ENCODE data around the gene TBXAS1. TPM values are rescaled to one million over a fixed set of nuclear protein-coding genes. Genes with fewer than 3 reads are reported as not detected.

The TBXAS1 gene
- total RNA-seq, 1 experiment from 2014 or later, result 2.3 TPM

DNA sequence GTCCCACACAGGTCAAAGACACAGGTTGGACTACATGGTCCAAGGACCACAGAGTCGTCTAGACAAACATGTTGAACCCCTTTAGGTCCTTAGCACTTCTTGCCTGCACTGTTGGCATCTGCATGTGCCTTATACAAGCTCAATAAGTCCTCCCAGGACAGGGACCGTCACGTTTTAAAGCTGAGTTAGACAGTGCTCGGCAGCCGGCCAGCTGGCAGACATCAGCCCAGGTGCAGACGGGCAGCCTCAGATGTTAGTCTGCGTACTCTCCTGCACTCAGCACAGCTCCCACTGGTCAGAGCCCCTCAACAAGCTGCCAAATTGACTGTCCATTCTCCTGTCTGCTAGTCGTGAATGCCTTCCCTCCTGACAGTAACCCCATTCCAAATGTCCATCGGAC lies 198.8 kb downstream of the TBXAS1 start:
- POLR2A ChIA-PET, result no interaction called here

DNA sequence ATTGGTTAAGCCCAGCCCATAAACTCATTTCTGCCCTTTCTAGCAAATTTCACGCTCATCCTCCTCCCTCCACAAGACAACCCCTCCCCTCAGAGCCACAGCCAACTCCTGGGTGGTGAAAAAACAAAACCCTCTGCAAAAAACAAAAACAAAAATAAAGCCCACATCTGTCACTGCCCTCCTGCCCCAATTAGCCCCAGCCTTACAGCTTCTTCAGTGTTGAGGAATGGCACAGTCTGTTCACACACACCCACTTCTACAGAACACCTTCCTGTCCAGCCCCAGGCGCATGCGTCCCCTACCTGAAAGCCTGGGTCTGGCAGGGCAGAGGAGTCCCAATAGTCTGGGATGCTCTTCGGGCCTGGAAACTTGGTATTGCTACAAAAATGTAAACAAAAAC lies 199.2 kb downstream of the TBXAS1 start:
- Mint-ChIP-seq H3K36me3 (peaks cover 6% of the 10 kb centered on the region; the same call in 1 of the 2 replicates), H3K27me3 (ENCODE audit: low read depth) (no peaks in the 10 kb centered on the region), H3K27ac (no peak overlapping the region), H3K4me1 (no peaks in the 10 kb centered on the region), H3K9me3 (peaks cover 4% of the 10 kb centered on the region; the same call in 1 of the 2 replicates), H3K4me3 (no peak overlapping the region)
- TF ChIP-seq ELF4 (CRISPR knock-in tag; IDR thresholded peaks at IDR 0.05; ENCODE audit: low read depth), result no peak
- TF ChIP-seq MYBL2 (CRISPR knock-in tag; IDR thresholded peaks at IDR 0.05), result no peak
- TF ChIP-seq GTF2I (CRISPR knock-in tag; conservative IDR thresholded peaks at IDR 0.05), result no peak
- TF ChIP-seq, protein P1, sequence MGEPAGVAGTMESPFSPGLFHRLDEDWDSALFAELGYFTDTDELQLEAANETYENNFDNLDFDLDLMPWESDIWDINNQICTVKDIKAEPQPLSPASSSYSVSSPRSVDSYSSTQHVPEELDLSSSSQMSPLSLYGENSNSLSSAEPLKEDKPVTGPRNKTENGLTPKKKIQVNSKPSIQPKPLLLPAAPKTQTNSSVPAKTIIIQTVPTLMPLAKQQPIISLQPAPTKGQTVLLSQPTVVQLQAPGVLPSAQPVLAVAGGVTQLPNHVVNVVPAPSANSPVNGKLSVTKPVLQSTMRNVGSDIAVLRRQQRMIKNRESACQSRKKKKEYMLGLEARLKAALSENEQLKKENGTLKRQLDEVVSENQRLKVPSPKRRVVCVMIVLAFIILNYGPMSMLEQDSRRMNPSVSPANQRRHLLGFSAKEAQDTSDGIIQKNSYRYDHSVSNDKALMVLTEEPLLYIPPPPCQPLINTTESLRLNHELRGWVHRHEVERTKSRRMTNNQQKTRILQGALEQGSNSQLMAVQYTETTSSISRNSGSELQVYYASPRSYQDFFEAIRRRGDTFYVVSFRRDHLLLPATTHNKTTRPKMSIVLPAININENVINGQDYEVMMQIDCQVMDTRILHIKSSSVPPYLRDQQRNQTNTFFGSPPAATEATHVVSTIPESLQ (CRISPR knock-in tag; IDR thresholded peaks at IDR 0.05), result no peak
- no peak for TF ChIP-seq PRRX2 (CRISPR knock-in tag; IDR thresholded peaks at IDR 0.05)
- no peak for TF ChIP-seq TP53 (CRISPR knock-in tag; IDR thresholded peaks at IDR 0.05)
- TF ChIP-seq, protein P2, sequence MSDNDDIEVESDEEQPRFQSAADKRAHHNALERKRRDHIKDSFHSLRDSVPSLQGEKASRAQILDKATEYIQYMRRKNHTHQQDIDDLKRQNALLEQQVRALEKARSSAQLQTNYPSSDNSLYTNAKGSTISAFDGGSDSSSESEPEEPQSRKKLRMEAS (CRISPR knock-in tag; IDR thresholded peaks at IDR 0.05), result no peak
- ATAC-seq, result no peak
- POLR2A ChIA-PET, result no interaction called here
- no peak for DNase-seq (ENCODE audit: low spot score)
- CTCF ChIA-PET, result no interaction called here

More for the DNA sequence above, 198.8 kb downstream of the TBXAS1 start:
- Mint-ChIP-seq H3K27ac (no peak overlapping the region), H3K4me3 (no peak overlapping the region), H3K36me3 (peaks cover 4% of the 10 kb centered on the region; the same call in 1 of the 2 replicates), H3K27me3 (ENCODE audit: low read depth) (no peaks in the 10 kb centered on the region), H3K4me1 (no peaks in the 10 kb centered on the region), H3K9me3 (peaks cover 4% of the 10 kb centered on the region; the same call in 1 of the 2 replicates)
- no peak for ATAC-seq
- TF ChIP-seq FOXP1 (CRISPR knock-in tag; IDR thresholded peaks at IDR 0.05; ENCODE audit: borderline replicate concordance) (no peak), GABPB1 (CRISPR knock-in tag; IDR thresholded peaks at IDR 0.05) (no peak)
- DNase-seq (ENCODE audit: low spot score), result no peak
- CTCF ChIA-PET, result no interaction called here

DNA sequence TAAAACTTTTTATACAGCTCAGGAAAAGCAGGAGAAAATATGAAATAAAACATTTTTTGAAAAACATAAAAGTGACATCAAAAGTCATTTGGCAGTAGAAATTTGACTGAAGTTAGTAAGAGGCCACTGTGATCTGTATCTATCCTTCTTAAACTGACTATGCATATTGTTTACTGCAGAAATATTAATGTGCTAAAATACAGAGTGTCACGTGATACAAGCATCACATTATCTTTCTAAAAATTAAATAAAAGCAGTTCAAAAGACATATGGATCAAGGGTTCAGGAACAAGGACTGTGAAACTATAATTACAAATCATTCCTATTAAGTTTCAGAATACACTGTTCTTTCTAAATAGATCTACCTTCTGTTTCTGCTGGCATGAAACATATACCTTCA lies 200.0 kb downstream of the TBXAS1 start:
- H3K9me3 Mint-ChIP-seq, result peaks cover 4% of the 10 kb centered on the region; the same call in 1 of the 2 replicates
- DNase-seq (ENCODE audit: low spot score) (no peak), ATAC-seq (no peak)
- H3K36me3 Mint-ChIP-seq, result peaks cover 9% of the 10 kb centered on the region; the same call in 1 of the 2 replicates
- CTCF ChIA-PET, result no interaction called here
- H3K27me3 Mint-ChIP-seq (ENCODE audit: low read depth), result no peaks in the 10 kb centered on the region
- H3K27ac Mint-ChIP-seq, result no peak overlapping the region
- no peaks in the 10 kb centered on the region for H3K4me1 Mint-ChIP-seq
- POLR2A ChIA-PET, result no interaction called here
- H3K4me3 Mint-ChIP-seq, result no peak overlapping the region
- TF ChIP-seq SMAD4 (CRISPR knock-in tag; IDR thresholded peaks at IDR 0.05) (no peak), GRHL2 (CRISPR knock-in tag; IDR thresholded peaks at IDR 0.05; ENCODE audit: insufficient replicate concordance, severe bottlenecking) (no peak), TP53 (CRISPR knock-in tag; IDR thresholded peaks at IDR 0.05) (no peak), GABPB1 (CRISPR knock-in tag; IDR thresholded peaks at IDR 0.05) (no peak), ZNF219 (CRISPR knock-in tag; IDR thresholded peaks at IDR 0.05; ENCODE audit: borderline replicate concordance) (no peak), PRRX2 (CRISPR knock-in tag; IDR thresholded peaks at IDR 0.05) (no peak), FOXP4 (CRISPR knock-in tag; IDR thresholded peaks at IDR 0.05) (no peak), ZNF232 (CRISPR knock-in tag; IDR thresholded peaks at IDR 0.05) (no peak), ZNF512 (CRISPR knock-in tag; IDR thresholded peaks at IDR 0.05; ENCODE audit: borderline replicate concordance) (no peak), ZNF263 (CRISPR knock-in tag; IDR thresholded peaks at IDR 0.05; ENCODE audit: low read depth) (no peak), FOXP1 (CRISPR knock-in tag; IDR thresholded peaks at IDR 0.05; ENCODE audit: borderline replicate concordance) (no peak), FOXK1 (CRISPR knock-in tag; IDR thresholded peaks at IDR 0.05) (no peak), RORB (CRISPR knock-in tag; IDR thresholded peaks at IDR 0.05) (no peak)
- TF ChIP-seq, protein P3, sequence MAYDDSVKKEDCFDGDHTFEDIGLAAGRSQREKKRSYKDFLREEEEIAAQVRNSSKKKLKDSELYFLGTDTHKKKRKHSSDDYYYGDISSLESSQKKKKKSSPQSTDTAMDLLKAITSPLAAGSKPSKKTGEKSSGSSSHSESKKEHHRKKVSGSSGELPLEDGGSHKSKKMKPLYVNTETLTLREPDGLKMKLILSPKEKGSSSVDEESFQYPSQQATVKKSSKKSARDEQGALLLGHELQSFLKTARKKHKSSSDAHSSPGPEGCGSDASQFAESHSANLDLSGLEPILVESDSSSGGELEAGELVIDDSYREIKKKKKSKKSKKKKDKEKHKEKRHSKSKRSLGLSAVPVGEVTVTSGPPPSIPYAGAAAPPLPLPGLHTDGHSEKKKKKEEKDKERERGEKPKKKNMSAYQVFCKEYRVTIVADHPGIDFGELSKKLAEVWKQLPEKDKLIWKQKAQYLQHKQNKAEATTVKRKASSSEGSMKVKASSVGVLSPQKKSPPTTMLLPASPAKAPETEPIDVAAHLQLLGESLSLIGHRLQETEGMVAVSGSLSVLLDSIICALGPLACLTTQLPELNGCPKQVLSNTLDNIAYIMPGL (CRISPR knock-in tag; IDR thresholded peaks at IDR 0.05), result no peak
- TF ChIP-seq, protein P2 (CRISPR knock-in tag; IDR thresholded peaks at IDR 0.05), result no peak
- TF ChIP-seq, protein P4, sequence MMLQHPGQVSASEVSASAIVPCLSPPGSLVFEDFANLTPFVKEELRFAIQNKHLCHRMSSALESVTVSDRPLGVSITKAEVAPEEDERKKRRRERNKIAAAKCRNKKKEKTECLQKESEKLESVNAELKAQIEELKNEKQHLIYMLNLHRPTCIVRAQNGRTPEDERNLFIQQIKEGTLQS (CRISPR knock-in tag; conservative IDR thresholded peaks at IDR 0.05), result no peak

All from WTC11 (cell line).